HEK293 (cell line): Measurements from ENCODE around the gene MOB1A.
"Not testable (repeated sequence)": the region's sequence is repeated elsewhere in the genome, so short reads cannot be mapped to it uniquely, and the experiment has no call there.

Source experiments
- CTCF ChIA-PET: fragments of 350-600 bp; formaldehyde crosslinking; extraction: SDS; loops from one replicate; lab custom pipeline; 2021; ENCODE audit warnings: antibody characterized with exemption; lab: Yijun Ruan, JAX
- POLR2A ChIA-PET: fragments of 300-600 bp; formaldehyde crosslinking; extraction: SDS; loops from one replicate; lab custom pipeline; 2020; ENCODE audit warnings: antibody characterized with exemption, inconsistent platforms; lab: Yijun Ruan, JAX
- H3K27ac ChIP-seq: fragments of 200-500 bp; sonication (Bioruptor generic); 2 replicates; pipeline ENCODE4 v1.5.1; 2014; ENCODE audit warnings: low read depth, low read length, control low read depth, inconsistent platforms; ENCODE audit errors: extremely low read depth
- H3K36me3 ChIP-seq, 2 experiments: fragments of 200-500 bp in 1 of 2; sonication (Bioruptor generic) in 1 of 2; 1 replicate in 1 of 2; 2 replicates in 1 of 2; pipeline ENCODE4 v1.5.1; 2014 to 2017; ENCODE audit warnings: inconsistent platforms in 2 of 2, low read length in 2 of 2; ENCODE audit not compliant: control insufficient read depth in 2 of 2, insufficient read depth in 1 of 2
- H3K4me1 ChIP-seq: fragments of 200-500 bp; sonication (Bioruptor generic); 2 replicates; pipeline ENCODE4 v1.5.1; 2014; ENCODE audit warnings: mild to moderate bottlenecking, low read length, inconsistent platforms; ENCODE audit not compliant: control insufficient read depth, insufficient read depth
- H3K4me3 ChIP-seq: 2 replicates; pipeline ENCODE4 v1.5.1; 2011; ENCODE audit warnings: low read depth, mild to moderate bottlenecking, control low read depth, low read length, moderate library complexity
- H3K9me3 ChIP-seq: fragments of 200-500 bp; sonication (Bioruptor generic); 2 replicates; pipeline ENCODE4 v1.5.1; 2014; ENCODE audit warnings: low read depth, low read length, inconsistent platforms; ENCODE audit not compliant: control insufficient read depth, insufficient read depth
- HOXD13 ChIP-seq: sonication (generic); formaldehyde crosslinking; IDR thresholded peaks from 2 replicates; pipeline ENCODE4 v1.8.0; 2022; ENCODE audit warnings: missing genetic modification reagents, borderline replicate concordance
- PRDM6 ChIP-seq: fragments of 450-650 bp; formaldehyde crosslinking; IDR thresholded peaks from 2 replicates; pipeline ENCODE4 v1.5.1; 2017; ENCODE audit warnings: missing biosample characterization, missing genetic modification characterization
- RBAK ChIP-seq: fragments of 450-650 bp; formaldehyde crosslinking; IDR thresholded peaks from 2 replicates; pipeline ENCODE4 v1.5.1; 2016; ENCODE audit warnings: missing biosample characterization, missing genetic modification characterization
- YY2 ChIP-seq: fragments of 450-650 bp; formaldehyde crosslinking; IDR thresholded peaks from 2 replicates; pipeline ENCODE4 v1.5.1; 2016; ENCODE audit warnings: missing biosample characterization, missing genetic modification characterization
- ZBTB10 ChIP-seq: fragments of 450-650 bp; formaldehyde crosslinking; IDR thresholded peaks from 2 replicates; pipeline ENCODE4 v1.5.1; 2016; ENCODE audit warnings: missing biosample characterization, missing genetic modification characterization
- ZBTB48 ChIP-seq: fragments of 450-650 bp; formaldehyde crosslinking; IDR thresholded peaks from 2 replicates; pipeline ENCODE4 v1.5.1; 2016; ENCODE audit warnings: missing biosample characterization, missing genetic modification characterization
- ZNF148 ChIP-seq: fragments of 450-650 bp; formaldehyde crosslinking; IDR thresholded peaks from 2 replicates; pipeline ENCODE4 v1.5.0; 2017; ENCODE audit warnings: missing biosample characterization, missing genetic modification characterization, borderline replicate concordance
- ZNF175 ChIP-seq: fragments of 450-650 bp; formaldehyde crosslinking; IDR thresholded peaks from 2 replicates; pipeline ENCODE4 v1.5.1; 2016; ENCODE audit warnings: missing biosample characterization, missing genetic modification characterization
- ZNF19 ChIP-seq: fragments of 450-650 bp; formaldehyde crosslinking; IDR thresholded peaks from 2 replicates; pipeline ENCODE4; 2016; ENCODE audit warnings: missing biosample characterization, missing genetic modification characterization, low read depth
- ZNF211 ChIP-seq: fragments of 450-650 bp; formaldehyde crosslinking; IDR thresholded peaks from 2 replicates; pipeline ENCODE4 v1.5.1; 2016; ENCODE audit warnings: low read depth, missing biosample characterization, missing genetic modification characterization
- ZNF274 ChIP-seq, 2 experiments: fragments of 200-500 bp in 1 of 2; fragments of 450-650 bp in 1 of 2; sonication (Bioruptor generic) in 1 of 2; formaldehyde crosslinking in 1 of 2; IDR thresholded peaks; 2 replicates each; pipeline versions ENCODE4 v1.5.1 to v1.6.1; 2014 to 2016; ENCODE audit warnings: borderline replicate concordance in 1 of 2, inconsistent platforms in 1 of 2, low read length in 1 of 2, missing biosample characterization in 1 of 2, missing genetic modification characterization in 1 of 2
- ZNF292 ChIP-seq: fragments of 450-650 bp; formaldehyde crosslinking; IDR thresholded peaks from 2 replicates; pipeline ENCODE4 v1.5.1; 2016; ENCODE audit warnings: low read depth, missing biosample characterization, missing genetic modification characterization, borderline replicate concordance
- ZNF341 ChIP-seq: fragments of 450-650 bp; formaldehyde crosslinking; IDR thresholded peaks from 2 replicates; pipeline ENCODE4; 2016; ENCODE audit warnings: low read depth, missing biosample characterization, missing genetic modification characterization
- ZNF449 ChIP-seq: fragments of 450-650 bp; formaldehyde crosslinking; IDR thresholded peaks from 2 replicates; pipeline ENCODE4 v1.5.1; 2017; ENCODE audit warnings: missing biosample characterization, mild to moderate bottlenecking, missing genetic modification characterization, moderate library complexity
- ZNF610 ChIP-seq: fragments of 450-650 bp; formaldehyde crosslinking; IDR thresholded peaks from 2 replicates; pipeline ENCODE4 v1.5.1; 2016; ENCODE audit warnings: missing biosample characterization, missing genetic modification characterization, borderline replicate concordance
- ZNF629 ChIP-seq: fragments of 450-650 bp; formaldehyde crosslinking; IDR thresholded peaks from 2 replicates; pipeline ENCODE4 v1.5.1; 2017; ENCODE audit warnings: missing biosample characterization, missing genetic modification characterization
- ZNF645 ChIP-seq: fragments of 450-650 bp; formaldehyde crosslinking; IDR thresholded peaks from 2 replicates; pipeline ENCODE4; 2016; ENCODE audit warnings: missing biosample characterization, missing genetic modification characterization
- ZNF664 ChIP-seq: fragments of 450-650 bp; formaldehyde crosslinking; IDR thresholded peaks from 2 replicates; pipeline ENCODE4 v1.5.1; 2016; ENCODE audit warnings: missing biosample characterization, missing genetic modification characterization
- ZNF692 ChIP-seq: fragments of 450-650 bp; formaldehyde crosslinking; IDR thresholded peaks from 2 replicates; pipeline ENCODE4 v1.5.1; 2016; ENCODE audit warnings: missing biosample characterization, missing genetic modification characterization
- ZNF792 ChIP-seq: fragments of 450-650 bp; formaldehyde crosslinking; IDR thresholded peaks from 2 replicates; pipeline ENCODE4 v1.5.1; 2016; ENCODE audit warnings: missing biosample characterization, missing genetic modification characterization
- ZNF830 ChIP-seq: fragments of 450-650 bp; IDR thresholded peaks from 2 replicates; pipeline ENCODE4 v1.5.0; 2018; ENCODE audit warnings: missing biosample characterization, missing genetic modification characterization, low read depth, mild to moderate bottlenecking, moderate library complexity
- ZXDB ChIP-seq: fragments of 450-650 bp; formaldehyde crosslinking; IDR thresholded peaks from 2 replicates; pipeline ENCODE4 v1.5.1; 2016; ENCODE audit warnings: missing biosample characterization, missing genetic modification characterization

MOB1A gene

GRCh38 chr2:74188018-74188601 is 9.4 kb upstream of the MOB1A start (continued):
- TF ChIP-seq ZBTB48 (no peak), ZNF692 (tag by site-specific recombination) (no peak), RBAK (tag by site-specific recombination) (no peak), ZNF19 (tag by site-specific recombination) (no peak), ZNF449 (tag by site-specific recombination) (no peak), ZNF610 (tag by site-specific recombination) (no peak), ZNF792 (tag by site-specific recombination) (no peak), HOXD13 (no peak), ZNF211 (tag by site-specific recombination) (no peak), ZNF175 (no peak), ZNF148 (no peak), ZNF274 (IDR thresholded peaks at IDR 0.05; ENCODE audit: low read length) (no peak), ZNF274 (tag by site-specific recombination; IDR thresholded peaks at IDR 0.05; ENCODE audit: borderline replicate concordance) (no peak), YY2 (tag by site-specific recombination) (no peak), ZXDB (tag by site-specific recombination) (no peak)
- TF ChIP-seq, all 188 proteins: peak for 18

GRCh38 chr2:74186706-74187105 is 8.0 kb upstream of the MOB1A start:
- POLR2A ChIA-PET: interaction anchor here (2.0 kb wide), 1 partner anchor 12 kb away, joined by 16 read pairs; the partner anchor contains the start of gene MTHFD2
- H3K27ac ChIP-seq, H3K4me3 ChIP-seq, CTCF ChIA-PET, H3K9me3 ChIP-seq, H3K4me1 ChIP-seq, H3K36me3 ChIP-seq: not testable (repeated sequence)

- Histone ChIP-seq H3K9me3 (no peaks in the 10 kb centered on the region), H3K36me3 (no peaks in the 10 kb centered on the region), H3K4me1 (no peaks in the 10 kb centered on the region), H3K27ac (no peak overlapping the region), H3K4me3 (no peak overlapping the region)
- POLR2A ChIA-PET: interaction anchor here (2.0 kb wide), 1 partner anchor 13 kb away, joined by 6 read pairs; the partner anchor contains the start of gene MTHFD2
- CTCF ChIA-PET: interaction anchor here (0.9 kb wide), 1 partner anchor 13 kb away, joined by 3 read pairs; the partner anchor contains the start of gene MTHFD2
- no peak for TF ChIP-seq ZNF341 (tag by site-specific recombination)
- TF ChIP-seq ZNF629: no peak
- no peak for TF ChIP-seq ZNF664 (tag by site-specific recombination)
- no peak for TF ChIP-seq ZNF292
- no peak for TF ChIP-seq ZNF645
- TF ChIP-seq ZNF830 (tag by site-specific recombination): no peak
- TF ChIP-seq PRDM6 (tag by site-specific recombination): no peak
- no peak for TF ChIP-seq ZBTB10
Measured at GRCh38 chr2:74186038-74186437, 7.4 kb upstream of the MOB1A start.
